Neural crest cell (in vitro differentiated cells): Measurements from ENCODE around the gene MGMT. TPM values are rescaled to one million over a fixed set of nuclear protein-coding genes. Genes with fewer than 3 reads are reported as not detected.

Experiments
- DNase-seq: peaks from one replicate; pipeline ENCODE4 v3.0.0; 2021; ENCODE audit warnings: low read depth, mixed read lengths, low spot score
- H3K27ac Mint-ChIP-seq: one replicate; pipeline ENCODE4 v1.8.0; 2021; ENCODE audit warnings: mild to moderate bottlenecking, mixed read lengths; ENCODE audit not compliant: unreplicated experiment
- H3K27me3 Mint-ChIP-seq: 2 replicates; pipeline ENCODE4 v1.8.0; 2021; ENCODE audit warnings: low read depth, mild to moderate bottlenecking, mixed read lengths
- H3K36me3 Mint-ChIP-seq: 2 replicates; pipeline ENCODE4 v1.8.0; 2021; ENCODE audit warnings: low read depth, mild to moderate bottlenecking, mixed read lengths
- H3K4me1 Mint-ChIP-seq: 2 replicates; pipeline ENCODE4 v1.8.0; 2021; ENCODE audit warnings: mixed read lengths
- H3K4me3 Mint-ChIP-seq: one replicate; pipeline ENCODE4 v1.8.0; 2021; ENCODE audit warnings: mild to moderate bottlenecking, mixed read lengths
- H3K9me3 Mint-ChIP-seq: 2 replicates; pipeline ENCODE4 v1.8.0; 2021; ENCODE audit warnings: mixed read lengths
- CTCF ChIP-seq: fragments of 200-600 bp; sonication (generic); conservative IDR thresholded peaks from 2 replicates; pipeline ENCODE4 v1.5.0; 2021; ENCODE audit warnings: antibody characterized with exemption, mild to moderate bottlenecking
- total RNA-seq: library from RNA; stranded (reverse); gene quantifications from 2 replicates; pipeline ENCODE4 v1.2.1, GENCODE V29; 2021

The MGMT gene
- total RNA-seq, 1 donor from 2014 or later: 15.8 TPM

DNA sequence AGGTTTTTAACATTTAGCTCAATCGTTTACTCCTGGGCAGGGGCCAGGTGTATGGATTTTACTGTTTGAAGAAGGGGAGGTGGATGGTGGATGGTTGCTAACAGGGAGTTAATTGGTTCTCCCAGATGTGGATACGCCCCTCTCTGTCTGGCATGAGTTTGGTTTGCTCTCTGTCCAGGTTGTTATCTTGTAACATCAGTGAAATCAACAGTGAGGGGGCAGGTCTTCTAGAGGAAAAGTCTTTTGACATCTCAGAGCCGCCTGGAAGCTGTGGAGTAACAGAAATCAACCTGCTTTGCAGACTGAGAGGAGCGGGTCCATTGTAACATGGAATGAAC is 243.4 kb downstream of the MGMT start:
- H3K36me3 Mint-ChIP-seq: no peaks in the 10 kb centered on the region
- H3K4me1 Mint-ChIP-seq: no peaks in the 10 kb centered on the region
- H3K9me3 Mint-ChIP-seq: no peaks in the 10 kb centered on the region
- H3K27ac Mint-ChIP-seq: no peak overlapping the region
- TF ChIP-seq CTCF: no peak
- DNase-seq: no peak
- H3K4me3 Mint-ChIP-seq: no peak overlapping the region
- H3K27me3 Mint-ChIP-seq: no peaks in the 10 kb centered on the region

GRCh38 chr10:129711291-129711690 is 244.2 kb downstream of the MGMT start:
- H3K4me3 Mint-ChIP-seq: no peak overlapping the region
- no peak for DNase-seq
- H3K27me3 Mint-ChIP-seq: no peaks in the 10 kb centered on the region
- no peaks in the 10 kb centered on the region for H3K9me3 Mint-ChIP-seq
- no peaks in the 10 kb centered on the region for H3K4me1 Mint-ChIP-seq
- no peak for TF ChIP-seq CTCF
- no peak overlapping the region for H3K27ac Mint-ChIP-seq
- H3K36me3 Mint-ChIP-seq: no peaks in the 10 kb centered on the region

- no peak for DNase-seq
- H3K4me1 Mint-ChIP-seq: no peaks in the 10 kb centered on the region
- H3K9me3 Mint-ChIP-seq: no peaks in the 10 kb centered on the region
- no peak overlapping the region for H3K27ac Mint-ChIP-seq
- H3K27me3 Mint-ChIP-seq: no peaks in the 10 kb centered on the region
- no peak for TF ChIP-seq CTCF
- H3K4me3 Mint-ChIP-seq: no peak overlapping the region
- no peaks in the 10 kb centered on the region for H3K36me3 Mint-ChIP-seq
Observed at GRCh38 chr10:129712000-129712399, 245.0 kb downstream of the MGMT start.

GRCh38 chr10:129713659-129714265 is 246.7 kb downstream of the MGMT start:
- Mint-ChIP-seq H3K9me3 (no peaks in the 10 kb centered on the region), H3K36me3 (no peaks in the 10 kb centered on the region), H3K27me3 (no peaks in the 10 kb centered on the region), H3K27ac (peak overlapping the region; percentile 14), H3K4me3 (no peak overlapping the region), H3K4me1 (peaks cover 6% of the 10 kb centered on the region)
- no peak for TF ChIP-seq CTCF
- no peak for DNase-seq

DNA sequence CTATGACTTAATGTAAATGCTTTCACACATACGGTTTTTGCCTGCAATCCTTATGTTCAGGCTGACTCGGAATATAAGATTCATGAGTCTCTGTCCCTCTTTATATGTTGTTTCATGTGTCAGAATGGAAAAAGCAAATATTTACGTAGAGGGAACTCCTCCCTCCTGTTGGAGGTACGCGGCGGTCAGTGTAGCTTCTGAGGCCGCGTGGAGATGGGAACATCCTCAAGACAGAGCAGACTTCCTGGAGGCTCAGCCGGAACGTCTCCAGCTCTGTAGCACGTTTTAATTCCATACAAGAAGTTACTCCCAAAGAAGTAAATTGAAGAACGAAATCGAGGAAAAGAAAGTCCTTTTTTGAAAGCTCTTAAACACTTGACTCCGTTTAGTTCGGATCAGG is 248.8 kb downstream of the MGMT start:
- peaks cover 2% of the 10 kb centered on the region for H3K36me3 Mint-ChIP-seq
- no peaks in the 10 kb centered on the region for H3K9me3 Mint-ChIP-seq
- H3K27ac Mint-ChIP-seq: peak overlapping the region; percentile 38
- H3K4me3 Mint-ChIP-seq: no peak overlapping the region
- no peak for TF ChIP-seq CTCF
- H3K4me1 Mint-ChIP-seq: peaks cover 6% of the 10 kb centered on the region
- no peaks in the 10 kb centered on the region for H3K27me3 Mint-ChIP-seq
- DNase-seq: no peak
